Skeletal muscle cell (primary cell): ENCODE data around the gene CGN.
"Not testable (repeated sequence)": the region's sequence is repeated elsewhere in the genome, so short reads cannot be mapped to it uniquely, and the experiment has no call there.

ENCODE experiments used
- DNase-seq: peaks from one replicate; pipeline ENCODE4 v3.0.0-alpha.2; 2010; ENCODE audit warnings: low read depth
- H3K4me3 ChIP-seq: 2 replicates; pipeline ENCODE4 v1.5.1; 2011; ENCODE audit warnings: low read depth, mild to moderate bottlenecking, control low read depth, low read length, moderate library complexity

The CGN gene

DNA sequence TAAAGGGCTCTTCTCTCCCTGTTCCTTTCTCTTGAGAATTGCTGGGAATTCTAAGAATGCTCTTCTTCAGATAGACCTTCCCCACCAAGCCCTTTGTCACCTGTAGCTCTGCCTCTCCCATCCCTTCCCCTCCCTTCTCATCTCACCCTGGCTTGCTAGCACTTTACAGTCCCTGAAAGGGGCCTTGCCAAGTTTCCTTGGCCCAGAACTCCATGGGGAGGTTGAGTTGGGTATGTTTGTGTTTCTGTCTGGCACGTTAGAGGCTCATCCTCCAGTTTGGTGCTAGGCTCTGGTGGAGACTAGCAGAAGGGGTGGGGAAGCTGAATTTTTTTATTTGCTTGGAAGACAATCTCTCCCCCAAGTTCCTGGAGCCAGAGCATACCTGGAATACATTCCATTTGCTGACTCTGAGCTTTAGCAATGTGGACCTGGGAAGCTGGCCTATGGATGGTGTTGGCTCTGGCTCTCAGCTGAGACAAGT, 4.9 kb downstream of the CGN start:
- H3K4me3 ChIP-seq = no peak overlapping the region
- no peak for DNase-seq

DNA sequence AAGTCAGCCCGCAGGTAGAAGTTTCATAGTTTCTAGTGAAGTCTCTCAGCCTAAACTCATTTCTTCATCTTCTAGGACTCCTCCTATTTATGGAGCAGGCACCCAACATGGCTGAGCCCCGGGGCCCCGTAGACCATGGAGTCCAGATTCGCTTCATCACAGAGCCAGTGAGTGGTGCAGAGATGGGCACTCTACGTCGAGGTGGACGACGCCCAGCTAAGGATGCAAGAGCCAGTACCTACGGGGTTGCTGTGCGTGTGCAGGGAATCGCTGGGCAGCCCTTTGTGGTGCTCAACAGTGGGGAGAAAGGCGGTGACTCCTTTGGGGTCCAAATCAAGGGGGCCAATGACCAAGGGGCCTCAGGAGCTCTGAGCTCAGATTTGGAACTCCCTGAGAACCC, 7.2 kb downstream of the CGN start:
- no peak for DNase-seq
- H3K4me3 ChIP-seq = no peak overlapping the region

DNA sequence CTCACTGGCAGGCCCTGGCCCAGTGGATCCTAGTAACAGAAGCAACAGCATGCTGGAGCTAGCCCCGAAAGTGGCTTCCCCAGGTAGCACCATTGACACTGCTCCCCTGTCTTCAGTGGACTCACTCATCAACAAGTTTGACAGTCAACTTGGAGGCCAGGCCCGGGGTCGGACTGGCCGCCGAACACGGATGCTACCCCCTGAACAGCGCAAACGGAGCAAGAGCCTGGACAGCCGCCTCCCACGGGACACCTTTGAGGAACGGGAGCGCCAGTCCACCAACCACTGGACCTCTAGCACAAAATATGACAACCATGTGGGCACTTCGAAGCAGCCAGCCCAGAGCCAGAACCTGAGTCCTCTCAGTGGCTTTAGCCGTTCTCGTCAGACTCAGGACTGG, 7.7 kb downstream of the CGN start:
- no peak overlapping the region for H3K4me3 ChIP-seq
- no peak for DNase-seq

DNA sequence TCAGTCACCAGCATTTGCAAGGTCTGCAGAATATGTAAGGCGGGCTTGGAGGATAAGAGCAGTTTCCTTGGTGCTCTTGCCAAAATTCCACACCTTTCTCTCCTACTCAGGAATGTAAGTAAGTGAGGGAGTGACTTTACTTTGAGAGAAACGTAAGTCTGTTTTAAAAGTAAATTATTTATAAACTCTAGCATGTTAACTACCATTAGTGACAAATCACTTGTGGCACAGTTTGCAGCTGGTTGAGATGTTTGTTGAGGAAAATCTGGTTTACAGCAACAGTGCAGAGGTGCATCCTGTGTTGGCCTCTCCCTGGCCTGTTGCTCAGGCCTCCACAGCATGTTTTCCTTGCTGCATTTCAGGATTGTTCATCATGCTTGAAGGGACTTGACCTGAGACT, 8.5 kb downstream of the CGN start:
- no peak overlapping the region for H3K4me3 ChIP-seq
- no peak for DNase-seq

DNA sequence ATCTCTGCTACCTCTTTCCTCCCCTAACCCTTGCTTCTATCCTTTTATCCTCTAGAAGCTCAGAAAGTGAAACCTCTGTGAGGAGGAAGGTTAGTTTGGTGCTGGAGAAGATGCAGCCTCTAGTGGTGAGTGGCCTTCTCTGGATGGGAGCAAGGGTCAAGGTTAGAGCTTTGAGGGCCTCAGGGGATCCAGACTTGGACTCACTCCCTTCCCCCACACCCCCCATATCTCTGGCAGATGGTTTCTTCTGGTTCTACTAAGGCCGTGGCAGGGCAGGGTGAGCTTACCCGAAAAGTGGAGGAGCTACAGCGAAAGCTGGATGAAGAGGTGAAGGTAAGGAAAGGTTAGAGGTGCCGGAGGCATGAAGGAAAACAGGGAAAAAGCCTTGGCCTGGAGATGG, 9.2 kb downstream of the CGN start:
- H3K4me3 ChIP-seq = no peak overlapping the region
- DNase-seq = no peak

DNA sequence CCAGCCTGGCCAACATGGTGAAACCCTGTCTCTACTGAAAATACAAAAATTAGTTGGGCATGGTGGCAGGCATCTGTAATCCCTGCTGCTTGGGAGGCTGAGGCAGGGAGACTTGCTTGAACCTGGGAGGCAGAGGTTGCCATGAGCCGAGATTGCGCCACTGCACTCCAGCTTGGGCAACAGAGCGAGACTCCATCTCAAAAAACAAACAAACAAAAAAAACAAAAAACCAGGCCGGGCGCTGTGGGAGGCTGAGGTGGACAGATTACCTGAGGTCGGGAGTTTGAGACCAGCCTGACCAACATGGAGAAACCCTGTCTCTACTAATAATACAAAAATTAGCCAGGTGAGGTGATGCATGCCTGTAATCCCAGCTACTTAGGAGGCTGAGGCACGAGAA, 11.2 kb downstream of the CGN start:
- DNase-seq, H3K4me3 ChIP-seq: not testable (repeated sequence)

DNA sequence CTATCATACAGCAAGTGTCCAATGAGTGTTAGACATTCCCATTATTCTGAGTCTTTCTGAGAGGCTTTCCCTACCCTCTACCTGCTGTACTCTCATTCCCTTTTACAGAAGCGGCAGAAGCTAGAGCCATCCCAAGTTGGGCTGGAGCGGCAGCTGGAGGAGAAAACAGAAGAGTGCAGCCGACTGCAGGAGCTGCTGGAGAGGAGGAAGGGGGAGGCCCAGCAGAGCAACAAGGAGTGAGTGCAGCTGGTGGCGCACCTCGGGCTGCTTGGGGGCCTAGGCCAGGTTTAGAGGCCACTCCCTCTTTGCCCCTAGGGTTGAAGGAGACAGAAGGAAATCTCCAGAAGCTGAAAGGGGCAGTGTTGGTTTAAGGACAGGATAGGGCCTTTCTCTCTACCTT, 12.1 kb downstream of the CGN start:
- H3K4me3 ChIP-seq = no peak overlapping the region
- DNase-seq = no peak

DNA sequence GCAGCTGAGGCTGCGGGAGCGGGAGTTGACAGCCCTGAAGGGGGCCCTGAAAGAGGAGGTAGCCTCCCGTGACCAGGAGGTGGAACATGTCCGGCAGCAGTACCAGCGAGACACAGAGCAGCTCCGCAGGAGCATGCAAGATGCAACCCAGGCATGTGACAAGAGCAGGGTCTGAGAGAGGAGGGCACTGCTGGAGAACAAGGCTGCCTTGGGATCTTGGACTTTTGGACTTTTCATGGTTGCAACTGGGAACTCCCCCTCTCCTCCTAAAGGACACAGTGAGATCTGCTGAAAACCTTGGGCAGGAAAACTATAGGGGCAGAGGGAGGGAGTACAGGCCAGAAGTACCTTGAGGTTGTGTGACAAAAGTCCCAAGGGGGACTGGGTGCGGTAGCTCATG, 13.5 kb downstream of the CGN start:
- no peak for DNase-seq
- no peak overlapping the region for H3K4me3 ChIP-seq

DNA sequence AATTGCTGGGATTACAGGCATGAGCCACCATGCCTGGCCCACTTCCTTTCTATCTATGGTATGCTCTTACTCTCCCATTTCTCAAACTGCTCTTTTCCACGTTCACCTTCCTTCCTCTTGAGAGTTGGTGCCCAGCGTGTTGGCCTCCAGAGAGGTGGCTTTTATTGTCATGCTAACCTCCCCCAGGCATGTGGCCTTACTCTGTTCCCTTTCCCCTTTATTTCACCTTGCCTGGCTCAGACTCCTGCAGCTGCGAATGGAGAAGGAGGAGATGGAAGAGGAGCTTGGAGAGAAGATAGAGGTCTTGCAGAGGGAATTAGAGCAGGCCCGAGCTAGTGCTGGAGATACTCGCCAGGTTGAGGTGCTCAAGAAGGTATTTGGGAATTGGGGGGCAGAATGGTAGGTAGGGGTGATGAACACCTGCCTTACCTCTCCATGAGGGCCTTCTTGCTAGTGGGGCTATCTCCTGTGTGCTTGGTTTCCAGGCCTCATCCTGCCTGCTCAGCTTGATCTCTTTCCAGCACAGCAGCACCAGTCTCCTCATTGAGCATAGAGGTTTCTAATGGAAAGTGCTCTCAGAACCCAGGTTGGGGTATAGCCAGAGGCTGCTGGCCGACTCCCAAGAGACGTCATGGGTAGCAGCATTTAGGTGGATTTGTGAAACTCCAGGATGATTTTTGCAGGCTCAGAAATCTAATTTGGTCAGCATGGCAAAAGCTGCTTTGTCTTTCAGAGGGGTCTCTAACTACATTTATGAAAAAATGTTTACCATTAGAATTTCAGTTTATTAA, 15.7 kb downstream of the CGN start:
- no peak for DNase-seq

DNA sequence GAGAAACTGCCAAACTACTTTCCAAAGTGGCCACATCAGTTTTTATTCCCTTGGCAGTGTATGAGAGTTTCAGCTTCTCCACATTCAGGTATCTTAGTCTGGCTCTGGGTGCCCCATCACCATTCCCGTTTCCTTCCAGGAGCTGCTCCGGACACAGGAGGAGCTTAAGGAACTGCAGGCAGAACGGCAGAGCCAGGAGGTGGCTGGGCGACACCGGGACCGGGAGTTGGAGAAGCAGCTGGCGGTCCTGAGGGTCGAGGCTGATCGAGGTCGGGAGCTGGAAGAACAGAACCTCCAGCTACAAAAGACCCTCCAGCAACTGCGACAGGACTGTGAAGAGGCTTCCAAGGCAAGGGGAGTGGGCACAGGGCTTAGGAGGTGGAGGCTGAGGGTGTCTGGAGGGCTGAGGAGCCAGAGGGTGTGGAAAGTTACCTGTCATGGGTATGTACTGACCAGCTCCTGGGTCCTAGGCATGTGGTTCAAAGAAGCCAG, 18.1 kb downstream of the CGN start:
- no peak for DNase-seq
- H3K4me3 ChIP-seq = no peak overlapping the region

More for the DNA sequence above, 15.7 kb downstream of the CGN start:
- no peak overlapping the region for H3K4me3 ChIP-seq

DNA sequence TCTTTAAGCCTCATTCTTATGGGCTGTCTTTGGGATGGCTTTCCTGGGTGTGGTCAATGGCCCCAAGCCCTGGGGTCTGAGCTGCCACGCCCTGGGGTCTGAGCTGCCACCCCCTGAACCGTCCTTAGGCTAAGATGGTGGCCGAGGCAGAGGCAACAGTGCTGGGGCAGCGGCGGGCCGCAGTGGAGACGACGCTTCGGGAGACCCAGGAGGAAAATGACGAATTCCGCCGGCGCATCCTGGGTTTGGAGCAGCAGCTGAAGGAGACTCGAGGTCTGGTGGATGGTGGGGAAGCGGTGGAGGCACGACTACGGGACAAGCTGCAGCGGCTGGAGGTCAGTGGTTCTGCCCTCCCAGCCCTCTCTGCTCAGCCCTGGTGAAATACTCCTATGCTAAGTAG, 18.6 kb downstream of the CGN start:
- H3K4me3 ChIP-seq = no peak overlapping the region
- DNase-seq = no peak

DNA sequence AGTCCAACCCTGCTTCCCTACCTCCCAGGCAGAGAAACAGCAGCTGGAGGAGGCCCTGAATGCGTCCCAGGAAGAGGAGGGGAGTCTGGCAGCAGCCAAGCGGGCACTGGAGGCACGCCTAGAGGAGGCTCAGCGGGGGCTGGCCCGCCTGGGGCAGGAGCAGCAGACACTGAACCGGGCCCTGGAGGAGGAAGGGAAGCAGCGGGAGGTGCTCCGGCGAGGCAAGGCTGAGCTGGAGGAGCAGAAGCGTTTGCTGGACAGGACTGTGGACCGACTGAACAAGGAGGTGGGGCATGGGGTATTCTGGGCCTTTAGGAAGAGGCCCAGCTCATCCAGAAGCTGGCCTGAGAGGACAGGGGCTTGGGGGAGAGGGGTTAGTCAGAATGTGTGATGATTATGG, 19.3 kb downstream of the CGN start:
- H3K4me3 ChIP-seq = no peak overlapping the region
- DNase-seq = no peak

DNA sequence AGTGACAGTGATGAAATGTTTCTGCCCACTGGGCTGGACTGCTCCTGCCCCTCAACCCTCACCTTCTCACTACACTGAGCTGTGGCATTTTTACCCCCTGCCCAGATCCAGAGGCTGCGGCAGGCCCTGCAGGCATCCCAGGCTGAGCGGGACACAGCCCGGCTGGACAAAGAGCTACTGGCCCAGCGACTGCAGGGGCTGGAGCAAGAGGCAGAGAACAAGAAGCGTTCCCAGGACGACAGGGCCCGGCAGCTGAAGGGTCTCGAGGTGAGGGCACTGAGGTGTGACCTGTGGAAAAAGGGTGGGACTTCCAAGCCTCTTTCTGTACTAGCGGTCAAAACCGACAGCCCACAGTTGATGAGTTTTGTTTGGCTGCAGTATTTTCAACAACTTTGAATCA, 22.7 kb downstream of the CGN start:
- DNase-seq = no peak
- H3K4me3 ChIP-seq = no peak overlapping the region

DNA sequence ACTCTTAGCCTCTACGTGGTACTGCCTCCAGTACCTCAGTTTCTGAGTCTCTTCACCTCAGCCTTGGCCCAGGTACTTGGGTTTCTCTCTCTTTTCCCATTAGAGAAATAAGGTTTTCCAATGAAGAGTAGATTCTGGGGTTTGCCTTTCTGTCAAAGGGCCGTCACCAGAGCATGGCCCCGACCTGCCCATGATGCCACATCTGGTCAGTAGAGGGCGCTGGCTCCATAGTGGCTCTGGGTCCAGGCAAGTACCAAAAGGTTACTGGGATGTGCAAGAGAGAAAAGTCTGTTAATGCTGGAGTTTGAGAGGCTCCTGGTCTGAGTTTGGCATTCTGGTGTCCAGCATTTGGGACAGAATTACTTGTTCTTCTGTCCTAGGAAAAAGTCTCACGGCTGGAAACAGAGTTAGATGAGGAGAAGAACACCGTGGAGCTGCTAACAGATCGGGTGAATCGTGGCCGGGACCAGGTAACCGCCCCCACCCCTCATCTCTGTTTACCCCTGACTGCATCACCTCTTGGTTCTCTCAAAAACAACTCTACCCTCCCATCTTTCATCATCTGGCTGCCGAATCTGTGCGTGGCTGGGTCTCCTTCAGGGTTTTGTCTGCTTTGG, 23.6 kb downstream of the CGN start:
- H3K4me3 ChIP-seq = no peak overlapping the region
- no peak for DNase-seq

DNA sequence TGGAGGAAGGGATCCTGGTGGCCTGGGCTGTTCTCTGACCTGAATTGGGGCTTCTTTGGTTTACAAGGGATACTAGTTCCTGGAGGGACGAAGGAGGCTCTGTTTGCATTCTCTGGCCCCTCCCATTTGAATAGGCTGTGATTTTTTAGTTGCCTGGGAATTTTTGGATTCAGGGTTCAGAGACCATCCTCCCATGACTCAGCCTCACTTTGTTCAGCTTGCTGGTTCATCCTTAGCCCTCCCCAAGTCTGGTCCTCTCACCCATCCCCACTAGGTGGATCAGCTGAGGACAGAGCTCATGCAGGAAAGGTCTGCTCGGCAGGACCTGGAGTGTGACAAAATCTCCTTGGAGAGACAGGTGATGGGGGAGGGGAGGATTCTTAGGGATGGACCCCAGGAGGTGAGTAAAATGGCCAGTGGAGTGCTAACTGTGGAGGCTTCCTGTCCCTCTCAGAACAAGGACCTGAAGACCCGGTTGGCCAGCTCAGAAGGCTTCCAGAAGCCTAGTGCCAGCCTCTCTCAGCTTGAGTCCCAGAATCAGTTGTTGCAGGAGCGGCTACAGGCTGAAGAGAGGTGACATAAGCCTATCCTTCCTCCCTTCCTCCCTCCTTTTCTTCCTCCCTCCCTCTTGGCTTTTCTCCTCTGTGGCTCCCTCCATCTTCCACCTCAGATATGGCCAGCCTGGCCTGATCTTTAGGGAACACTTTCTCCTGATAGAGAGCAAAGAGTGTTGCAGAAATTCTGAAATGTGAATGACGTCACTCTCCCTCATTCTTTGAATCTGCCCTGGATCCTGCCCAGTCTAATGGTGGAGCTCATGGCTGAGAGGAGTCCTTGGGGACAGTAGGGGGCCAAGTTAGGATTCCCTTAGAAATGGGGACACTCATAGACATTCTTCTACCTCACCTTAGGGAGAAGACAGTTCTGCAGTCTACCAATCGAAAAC, 24.4 kb downstream of the CGN start:
- H3K4me3 ChIP-seq = no peak overlapping the region
- DNase-seq = no peak

DNA sequence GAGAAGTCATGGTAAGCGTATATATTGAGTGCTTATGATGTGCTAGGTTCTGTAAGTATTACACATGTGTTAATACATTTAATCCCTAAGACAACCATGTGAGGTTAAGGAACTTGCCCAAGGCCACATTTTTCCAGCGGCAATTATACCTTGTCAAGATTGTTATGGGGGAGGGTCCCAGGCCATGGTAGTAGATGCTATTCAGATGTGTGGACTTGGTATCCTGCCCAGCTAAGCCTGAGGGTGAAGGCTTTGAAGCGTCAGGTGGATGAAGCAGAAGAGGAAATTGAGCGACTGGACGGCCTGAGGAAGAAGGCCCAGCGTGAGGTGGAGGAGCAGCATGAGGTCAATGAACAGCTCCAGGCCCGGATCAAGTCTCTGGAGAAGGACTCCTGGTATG, 25.3 kb downstream of the CGN start:
- H3K4me3 ChIP-seq = no peak overlapping the region
- no peak for DNase-seq

DNA sequence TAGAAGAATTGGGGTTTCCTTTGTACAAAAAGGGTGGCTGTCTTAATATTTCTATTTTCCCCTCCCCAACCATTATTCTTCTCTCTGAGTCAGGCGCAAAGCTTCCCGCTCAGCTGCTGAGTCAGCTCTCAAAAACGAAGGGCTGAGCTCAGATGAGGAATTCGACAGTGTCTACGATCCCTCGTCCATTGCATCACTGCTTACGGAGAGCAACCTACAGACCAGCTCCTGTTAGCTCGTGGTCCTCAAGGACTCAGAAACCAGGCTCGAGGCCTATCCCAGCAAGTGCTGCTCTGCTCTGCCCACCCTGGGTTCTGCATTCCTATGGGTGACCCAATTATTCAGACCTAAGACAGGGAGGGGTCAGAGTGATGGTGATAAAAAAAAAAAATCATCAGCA, 25.9 kb downstream of the CGN start:
- peak; percentile 92 for DNase-seq
- H3K4me3 ChIP-seq = no peak overlapping the region

DNA sequence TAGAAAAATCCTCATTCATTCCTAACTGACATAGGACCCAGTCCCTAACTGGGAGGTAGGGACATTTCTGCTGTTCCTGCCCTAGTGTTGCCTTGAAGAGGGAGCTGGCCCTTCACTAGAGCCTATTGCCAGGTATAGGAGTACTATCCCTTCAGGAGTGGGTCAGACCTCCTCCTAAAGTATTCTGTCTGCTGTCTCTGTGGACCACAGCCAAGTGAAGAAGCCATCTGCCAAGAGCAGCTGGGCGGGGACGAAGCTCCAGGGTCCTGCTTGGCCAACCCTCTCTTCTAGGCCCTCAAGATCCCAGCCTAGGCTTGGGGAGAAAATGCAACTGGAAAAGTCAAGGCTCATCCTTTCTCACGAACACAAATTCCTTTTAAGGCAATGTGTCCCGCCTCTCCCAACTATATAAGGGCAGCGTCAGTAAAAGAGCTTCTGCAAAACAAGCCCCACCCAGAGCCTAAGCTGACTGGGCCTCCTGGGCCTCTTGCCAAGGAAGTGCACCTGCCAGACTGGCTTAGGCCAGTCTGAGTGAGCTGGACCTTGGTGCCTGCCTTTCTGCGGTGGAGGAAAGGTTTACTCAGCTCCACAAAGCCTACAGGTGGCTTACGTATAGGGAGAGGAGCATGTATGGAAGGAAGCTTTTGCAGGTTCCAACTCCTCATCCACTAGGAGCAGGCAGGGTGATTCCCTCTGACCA, 28.3 kb downstream of the CGN start:
- peak; percentile 92 for DNase-seq
- H3K4me3 ChIP-seq = peak overlapping the region; percentile 70
